NCI-H1048 (cell line): Measurements from ENCODE around the gene KRT82.

Experiments used
- DNase-seq: peaks from one replicate; lab custom pipeline; 2025; lab: John Stamatoyannopoulos, UW

Gene KRT82

DNA sequence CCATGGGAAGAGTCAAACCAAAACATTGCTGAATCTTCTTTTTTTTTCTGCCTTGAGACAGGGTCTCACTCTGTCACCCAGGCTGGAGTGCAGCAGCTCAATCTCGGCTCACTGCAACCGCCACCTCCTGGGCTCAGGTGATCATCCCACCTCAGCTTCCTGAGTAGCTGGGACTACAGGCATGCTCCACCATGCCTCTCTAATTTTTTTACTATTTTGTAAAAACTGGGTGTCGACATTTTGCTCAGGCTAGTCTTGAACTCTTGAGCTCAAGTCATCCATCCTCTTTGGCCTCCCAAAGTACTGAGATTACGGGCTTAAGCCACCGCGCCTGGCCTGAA is 29.5 kb upstream of the KRT82 start:
- no peak for DNase-seq

DNA sequence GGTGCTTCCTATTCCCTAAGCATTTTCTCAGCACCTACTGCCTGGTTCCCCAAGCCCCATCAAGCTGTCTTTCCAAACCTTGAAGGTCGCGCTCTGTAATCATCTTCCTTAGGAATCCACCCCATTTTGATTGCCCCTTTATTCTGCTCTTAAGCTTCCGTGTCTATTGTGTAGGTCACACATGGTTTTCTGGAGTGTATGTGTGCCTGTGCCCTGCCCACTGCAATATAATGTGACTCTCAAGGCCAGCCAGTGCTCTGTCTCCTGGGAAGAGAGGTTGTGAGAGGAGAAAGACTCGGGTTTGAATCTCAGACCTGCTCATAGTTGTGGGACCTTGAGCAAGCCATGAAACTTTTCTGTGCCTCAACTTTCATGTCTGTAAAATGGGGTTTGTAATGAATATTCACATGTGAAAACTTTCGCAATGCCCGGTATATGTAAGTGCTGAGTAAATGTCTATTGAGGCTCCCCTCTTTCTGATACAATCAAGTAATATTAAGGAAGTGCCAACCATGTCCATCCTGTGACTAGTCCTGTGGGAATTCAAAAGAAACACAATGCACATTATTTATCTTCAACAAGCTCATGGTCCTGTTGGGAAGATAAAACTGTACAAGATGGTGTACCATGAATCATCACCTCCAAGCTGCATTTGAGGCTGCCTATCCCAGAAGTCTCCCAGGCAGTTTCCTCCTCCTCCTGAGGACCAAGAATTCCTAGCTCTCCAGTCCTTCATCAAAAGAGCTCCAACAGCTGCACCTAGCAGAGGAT is 28.8 kb upstream of the KRT82 start:
- DNase-seq = no peak

DNA sequence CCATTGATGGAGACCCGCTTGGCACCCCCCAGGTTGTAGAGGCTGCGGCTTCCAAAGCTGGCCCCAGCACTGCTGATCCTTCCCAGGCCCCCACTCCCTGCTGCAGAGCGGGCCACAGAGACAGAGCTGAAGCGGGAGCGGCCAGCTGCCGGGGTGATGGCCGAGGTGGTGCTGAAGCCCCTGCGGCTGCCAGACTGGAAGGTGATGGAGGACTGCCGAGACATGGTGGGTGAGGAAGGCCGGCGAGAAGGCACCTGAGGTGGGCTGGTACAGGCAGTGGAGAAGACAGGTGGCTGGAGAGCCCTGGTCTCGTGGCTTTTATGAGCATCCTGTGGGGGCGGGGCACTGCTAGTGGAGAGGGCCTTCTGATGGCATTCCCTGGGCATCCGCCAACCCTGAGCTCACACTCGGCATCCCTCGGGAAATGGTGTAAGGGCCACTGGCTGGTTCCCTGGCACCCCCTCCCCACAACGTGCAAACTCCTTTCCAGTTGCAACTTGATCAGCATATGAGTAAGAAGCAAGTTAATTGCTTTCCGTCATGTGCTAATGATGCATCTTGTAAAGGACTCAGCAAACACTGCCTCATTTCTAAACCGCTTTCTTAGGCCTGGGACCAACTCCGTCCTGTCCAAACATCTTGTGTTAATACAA is 28.1 kb upstream of the KRT82 start, which contains the start of gene KRT75:
Gene KRT75 (minus strand): TSS at position 291 of the 653 bp plus-strand sequence. CDS start 67 bp downstream, at position 224.
- DNase-seq = no peak

DNA sequence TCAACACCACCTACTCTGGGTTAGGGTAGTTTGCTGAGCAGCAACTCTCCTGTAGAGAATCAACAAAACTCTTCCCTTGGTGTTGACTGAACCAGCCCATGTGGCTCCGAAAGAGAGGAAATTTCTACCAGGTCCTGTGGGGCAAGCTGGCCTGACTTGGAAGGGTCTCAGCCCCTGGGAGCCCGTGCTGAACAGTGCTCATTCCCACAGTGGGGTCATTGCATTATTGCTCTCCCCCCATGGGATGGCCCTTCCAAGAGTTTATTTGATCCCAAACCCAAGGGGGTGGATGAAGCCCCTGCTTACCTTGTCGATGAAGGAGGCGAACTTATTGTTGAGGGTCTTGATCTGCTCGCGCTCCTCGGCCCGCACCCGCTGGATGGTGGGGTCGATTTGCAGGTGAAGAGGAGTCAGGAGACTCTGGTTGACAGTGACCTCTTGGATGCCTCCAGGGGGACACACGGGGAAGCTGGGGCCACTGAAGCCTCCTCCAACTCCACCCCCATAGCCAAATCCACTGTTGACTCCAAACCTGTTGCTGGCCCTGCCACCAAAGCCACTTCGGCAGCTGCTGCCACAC is 27.5 kb upstream of the KRT82 start:
- no peak for DNase-seq

DNA sequence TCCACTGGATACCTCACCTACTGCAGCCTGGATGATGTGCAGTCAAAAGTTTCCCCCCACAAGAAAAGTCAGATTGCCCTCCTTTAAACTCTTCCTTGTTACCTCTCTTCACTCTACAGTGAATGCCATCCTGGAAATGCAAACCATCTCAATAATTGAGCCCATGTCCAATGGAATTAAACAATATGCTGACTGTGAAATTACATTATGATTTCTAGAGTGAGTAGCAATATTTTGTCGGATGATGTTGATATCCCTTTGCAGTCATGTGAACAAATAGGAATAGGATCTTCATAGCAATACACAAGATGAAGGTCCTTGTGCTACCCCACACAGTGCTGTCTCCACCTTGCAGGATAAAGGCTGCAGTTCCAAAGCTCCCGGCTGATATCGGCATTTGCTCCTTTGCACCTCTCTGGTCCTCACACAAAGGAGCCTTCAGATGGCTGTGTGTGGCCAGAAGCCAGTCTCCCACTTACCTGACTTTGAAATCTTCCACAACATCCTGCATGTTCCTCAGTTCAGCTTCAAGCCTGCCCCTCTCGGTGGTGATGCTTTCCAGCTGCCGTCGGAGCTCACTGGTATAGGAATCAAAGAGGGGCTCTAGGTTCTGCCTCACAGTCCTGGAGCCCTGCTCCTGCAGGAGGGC is 26.5 kb upstream of the KRT82 start:
- DNase-seq = no peak

DNA sequence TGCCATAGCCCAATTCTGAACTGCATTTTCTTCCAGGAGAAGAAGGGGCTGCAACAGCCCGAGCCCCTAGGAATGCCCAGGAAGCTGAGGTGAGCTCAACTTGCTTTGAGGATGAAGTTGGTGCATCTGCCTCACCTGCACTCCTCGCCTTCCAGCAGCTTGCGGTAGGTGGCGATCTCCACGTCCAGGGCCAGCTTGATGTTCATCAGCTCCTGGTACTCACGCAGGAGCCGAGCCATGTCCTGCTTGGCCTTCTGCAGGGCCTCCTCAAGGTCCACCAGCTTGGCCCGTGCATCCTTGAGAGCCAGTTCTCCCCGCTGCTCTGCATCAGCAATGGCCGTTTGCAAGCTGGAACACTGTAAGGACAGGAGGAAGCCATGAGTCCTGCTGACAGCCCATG is 22.0 kb upstream of the KRT82 start:
- no peak for DNase-seq

DNA sequence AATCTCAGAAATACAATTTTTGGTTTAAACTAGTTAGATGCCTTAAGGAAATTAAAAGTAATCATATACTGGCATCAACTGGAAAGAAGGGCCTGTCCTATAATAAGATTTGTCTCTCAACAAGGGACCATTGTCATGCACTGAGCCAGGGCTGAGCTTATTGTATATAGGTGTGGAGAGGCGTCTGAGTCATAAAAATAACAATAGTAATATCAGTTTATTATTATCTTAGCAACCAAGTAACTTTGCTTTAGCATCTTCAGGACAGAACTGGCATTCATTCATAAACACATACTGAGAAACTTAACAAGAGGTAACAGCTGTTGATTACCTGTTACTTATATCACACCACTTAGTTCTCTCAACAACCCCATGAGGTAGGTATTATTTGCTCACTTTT is 20.9 kb upstream of the KRT82 start:
- DNase-seq = no peak

DNA sequence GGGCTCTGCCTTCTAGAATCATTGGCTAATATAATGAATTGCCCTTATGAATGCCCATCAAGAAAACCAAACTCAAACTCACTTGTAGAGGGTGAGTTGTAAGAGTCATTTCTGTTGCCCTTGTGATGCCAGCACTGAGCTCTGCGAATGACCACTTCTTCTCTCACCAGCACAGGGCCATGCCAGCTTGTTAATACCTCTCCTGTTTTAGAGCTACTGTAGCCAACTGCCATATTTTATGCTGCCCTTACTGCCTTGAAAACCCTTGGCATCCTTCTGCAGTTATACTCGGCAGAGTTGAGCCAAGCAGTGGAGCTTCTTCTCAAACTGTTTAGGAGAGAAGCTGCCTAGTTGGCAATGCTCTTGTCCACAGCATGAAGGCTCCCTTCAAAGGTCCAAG is 19.9 kb upstream of the KRT82 start:
- DNase-seq = no peak

DNA sequence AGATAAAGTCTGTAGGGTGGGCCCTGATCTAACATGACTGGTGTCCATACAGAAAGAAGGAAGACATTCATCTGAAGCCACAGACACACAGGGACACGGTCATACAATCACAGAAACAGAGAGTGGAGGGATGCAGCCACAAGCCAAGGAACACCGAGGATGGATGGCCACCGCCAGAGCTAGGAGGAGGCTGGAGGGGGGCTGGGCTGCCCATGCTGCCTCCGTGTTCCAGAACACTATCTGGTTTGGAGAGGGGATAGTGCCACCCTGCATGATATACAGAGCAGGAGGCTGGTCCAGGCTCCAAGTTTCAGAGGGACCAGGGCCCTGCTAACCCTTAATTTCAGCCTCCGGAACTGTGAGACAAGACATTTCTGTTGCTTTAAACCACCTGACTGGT is 19.3 kb upstream of the KRT82 start:
- DNase-seq = no peak

DNA sequence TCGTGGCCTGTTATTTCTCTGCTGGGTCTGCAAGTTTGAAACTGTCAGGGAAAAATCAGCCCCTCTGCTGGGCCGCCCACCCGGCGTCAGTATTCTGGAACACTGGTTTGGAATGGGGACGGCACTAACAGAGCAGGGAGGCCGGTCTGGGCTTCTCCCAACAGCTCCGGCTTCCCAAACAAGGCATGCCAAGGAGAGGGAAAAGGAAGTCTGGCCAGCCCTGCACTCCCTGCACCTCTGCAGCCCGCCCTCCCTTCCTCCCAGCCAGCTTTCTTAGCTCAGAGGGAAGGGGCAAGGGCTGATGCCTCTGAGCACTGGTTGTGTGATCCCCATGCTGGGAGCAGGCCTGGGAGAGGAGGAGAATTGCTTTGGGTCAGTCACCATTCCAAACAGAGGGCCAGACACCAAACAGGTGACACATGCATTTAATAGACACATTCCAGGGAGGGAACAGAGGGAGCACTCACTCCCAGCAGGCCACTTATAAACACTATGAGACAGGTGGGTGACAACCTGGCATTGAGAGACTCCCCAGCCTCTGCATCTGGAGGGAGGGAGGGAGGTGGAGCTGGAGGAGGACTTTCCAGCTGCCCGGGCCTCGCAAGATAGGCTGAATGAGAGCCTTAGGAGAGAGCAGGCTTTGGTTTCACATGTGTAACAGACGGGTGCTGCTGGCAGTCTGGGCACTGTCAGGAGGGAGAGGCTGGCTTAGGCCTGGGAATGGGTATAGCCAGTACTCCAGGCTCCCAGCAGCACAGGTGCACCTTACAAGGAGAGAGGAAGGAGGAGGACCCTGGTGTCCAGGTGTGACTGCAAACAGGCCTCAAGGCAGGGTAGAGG is 17.7 kb upstream of the KRT82 start:
- DNase-seq = no peak

DNA sequence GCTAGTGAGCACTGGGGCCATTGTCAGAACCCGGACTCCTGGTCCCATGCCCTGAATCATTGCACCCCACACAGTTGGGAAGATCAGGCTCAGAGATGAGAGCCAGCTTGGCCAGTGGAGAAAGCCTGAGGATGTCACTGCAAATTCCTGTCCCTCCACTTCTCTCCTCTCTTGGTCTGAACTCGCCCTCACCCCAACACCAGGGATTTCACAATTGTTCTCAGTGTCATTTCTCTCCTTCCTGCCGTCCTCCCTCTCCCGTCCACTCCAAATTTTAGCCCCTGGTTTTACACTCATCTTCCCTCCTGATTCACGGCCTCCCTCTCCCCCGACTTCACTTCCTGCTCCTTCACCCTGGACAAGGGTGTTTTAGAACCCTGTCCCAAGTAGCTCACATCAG is 16.9 kb upstream of the KRT82 start:
- DNase-seq = no peak

DNA sequence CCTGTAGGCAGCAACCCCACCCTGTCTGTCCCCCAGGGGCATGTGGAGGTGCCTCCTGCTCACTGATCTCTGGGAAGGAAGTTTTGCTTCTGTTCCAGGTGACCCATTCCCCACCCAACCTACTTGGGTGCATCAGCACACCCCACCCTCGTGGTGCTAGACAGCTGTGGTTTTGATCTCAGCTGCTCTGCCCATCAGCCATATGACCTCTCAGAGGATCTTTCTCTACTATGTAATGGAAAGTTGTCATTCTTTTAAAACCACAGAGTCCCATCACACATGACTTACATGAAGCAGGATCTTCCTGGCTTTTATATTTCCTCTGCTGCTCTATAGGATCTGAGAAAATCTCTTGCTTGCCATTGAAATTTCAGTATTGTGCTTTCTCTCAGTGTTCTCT is 13.5 kb upstream of the KRT82 start:
- DNase-seq = no peak

DNA sequence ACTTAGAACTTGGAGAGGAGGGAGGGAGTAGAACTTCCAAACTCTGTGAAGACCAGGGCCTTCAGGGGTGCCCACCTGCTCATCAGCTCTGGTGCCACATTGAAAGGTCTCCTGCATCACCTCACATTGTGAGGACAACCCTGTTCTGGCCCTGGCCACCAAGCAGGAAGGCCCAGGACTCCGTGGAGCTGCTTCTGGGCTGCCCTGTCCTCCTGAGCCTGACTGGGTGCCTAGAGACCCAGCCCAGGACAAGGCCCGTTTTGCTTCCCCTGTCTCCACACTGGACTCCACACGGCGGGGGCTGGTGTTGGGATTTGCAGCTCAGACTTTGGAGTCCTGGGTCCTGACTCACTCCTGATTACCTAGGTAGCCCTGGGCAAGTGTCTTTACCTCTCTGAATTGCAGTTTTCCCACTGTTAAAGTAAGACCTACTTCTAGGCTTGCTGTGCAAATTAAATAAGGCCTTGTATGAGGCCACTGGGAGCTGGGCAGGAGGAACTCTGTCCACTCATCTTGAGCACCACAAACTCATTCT is 12.5 kb upstream of the KRT82 start:
- no peak for DNase-seq

DNA sequence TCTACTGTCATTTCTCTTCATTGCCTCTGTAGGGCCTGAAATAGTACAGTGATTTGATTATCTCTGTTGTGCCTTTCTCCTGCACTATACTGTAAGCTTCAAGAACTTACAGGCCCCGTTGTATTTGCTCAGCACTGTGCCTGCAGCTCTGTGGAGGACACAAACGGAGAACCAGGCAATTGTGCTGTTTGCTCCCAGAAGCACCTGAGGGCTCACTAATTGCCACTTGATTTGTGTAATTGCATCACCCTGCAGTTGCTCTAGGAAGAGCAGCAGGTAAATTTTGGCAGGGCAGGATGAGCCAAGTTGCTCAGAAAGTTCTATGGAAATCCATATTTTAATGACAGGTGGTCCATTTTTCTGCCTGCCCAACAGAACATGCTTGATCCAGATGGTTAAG is 11.6 kb upstream of the KRT82 start:
- no peak for DNase-seq

DNA sequence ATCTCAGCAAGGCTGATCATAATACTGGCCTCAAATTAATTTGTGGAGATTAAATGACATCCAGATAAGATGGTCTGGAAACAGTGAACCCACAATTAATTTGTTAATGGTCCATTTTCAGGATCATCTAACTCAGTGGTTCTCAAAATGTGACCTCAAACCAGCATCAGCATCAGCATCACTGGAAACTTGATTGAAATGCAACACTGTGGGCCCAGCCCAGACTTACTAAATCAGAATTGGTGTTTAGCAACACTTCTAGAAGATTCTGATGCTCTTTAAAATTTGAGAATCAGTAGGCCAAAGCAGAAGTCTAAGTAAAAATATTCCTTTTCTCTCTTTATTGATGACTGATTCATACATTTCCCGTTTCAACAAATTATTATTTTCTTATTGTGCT is 10.7 kb upstream of the KRT82 start:
- DNase-seq = no peak

DNA sequence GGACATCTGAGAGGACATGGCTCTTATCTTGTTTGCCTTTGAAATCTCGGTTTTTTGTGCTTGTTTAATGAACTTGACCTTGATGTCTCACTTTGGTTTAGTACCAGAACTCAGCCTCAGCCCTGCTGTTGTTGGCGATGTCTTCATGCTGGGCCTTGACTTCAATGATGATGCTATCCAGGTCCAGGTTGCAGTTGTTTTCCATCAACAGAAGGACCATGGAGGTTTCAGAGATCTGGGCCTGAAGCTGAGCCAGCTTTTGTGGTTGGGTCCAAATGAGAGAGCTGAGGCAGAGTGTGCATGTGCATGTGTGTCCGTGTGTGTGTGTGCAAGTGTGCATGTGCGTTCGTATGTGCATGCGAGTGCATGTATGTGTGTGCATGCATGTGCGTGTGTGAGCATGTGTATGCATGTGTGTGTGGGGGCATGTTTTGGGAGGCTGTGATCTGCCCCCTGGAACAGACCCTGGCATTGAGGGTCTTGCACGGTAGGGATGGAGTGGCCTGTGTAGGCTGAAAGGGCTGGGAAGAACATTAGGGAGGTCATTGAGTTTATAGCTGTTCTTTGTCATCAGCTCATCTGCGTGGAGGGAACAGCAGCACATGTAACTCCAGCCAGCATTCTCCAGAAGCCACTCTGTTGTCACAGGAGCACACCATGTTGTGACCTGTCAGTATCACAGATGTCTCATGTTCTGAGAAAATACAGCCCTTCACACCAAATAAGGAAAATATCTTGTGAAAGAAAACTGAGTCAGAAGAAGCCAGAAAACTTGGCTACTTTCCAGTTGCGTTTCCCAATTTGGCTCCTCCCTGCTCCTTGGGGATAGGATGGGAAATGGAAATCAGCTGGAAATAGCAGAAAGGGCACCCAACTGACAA is 10.0 kb upstream of the KRT82 start:
- no peak for DNase-seq

DNA sequence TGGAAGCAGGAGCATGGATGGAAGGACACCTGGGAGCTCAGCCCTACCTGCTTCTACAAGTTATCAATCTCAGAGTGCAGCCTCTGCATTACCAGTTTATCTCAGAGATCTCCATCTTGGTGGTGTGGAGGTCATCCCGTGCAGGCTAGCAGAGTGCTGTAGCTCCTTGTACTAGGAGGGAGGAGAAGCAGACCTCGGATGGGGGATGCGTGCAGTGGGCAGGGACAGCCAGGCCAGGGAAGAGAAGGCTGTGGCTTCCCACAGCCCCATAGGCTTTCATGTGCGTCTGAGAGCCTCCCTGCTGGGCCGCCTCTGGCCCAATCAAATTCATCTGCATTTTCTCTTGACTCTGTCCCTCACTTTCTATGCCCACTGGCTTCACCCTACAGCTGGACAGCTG is 8.8 kb upstream of the KRT82 start:
- DNase-seq = no peak

DNA sequence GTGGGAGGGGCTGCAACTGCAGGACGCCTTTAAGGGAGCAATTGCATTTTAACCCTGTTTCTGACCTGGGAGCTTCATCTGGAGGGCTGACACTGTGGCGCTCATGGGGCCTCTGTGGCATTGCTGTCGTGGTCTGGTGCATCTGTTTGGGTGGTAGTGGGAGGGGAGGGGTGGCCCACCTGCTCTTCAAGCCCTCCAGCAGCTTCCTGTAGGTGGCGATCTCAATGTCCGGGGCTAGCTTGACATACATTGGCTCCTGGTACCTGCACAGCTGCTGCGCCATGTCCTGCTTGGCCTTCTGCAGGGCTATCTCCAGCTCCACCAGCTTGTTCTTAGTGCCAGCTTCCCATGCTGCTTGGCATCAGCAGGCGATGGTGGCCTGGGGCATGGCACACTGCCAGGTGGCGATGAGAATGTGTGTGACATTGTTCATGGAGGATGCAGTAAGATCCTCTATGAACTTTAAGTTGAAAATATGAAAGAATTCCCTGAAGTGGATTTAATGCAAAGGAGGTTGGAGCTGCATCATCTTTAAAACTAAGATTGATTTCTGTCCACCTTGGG is 7.7 kb upstream of the KRT82 start:
- no peak for DNase-seq

DNA sequence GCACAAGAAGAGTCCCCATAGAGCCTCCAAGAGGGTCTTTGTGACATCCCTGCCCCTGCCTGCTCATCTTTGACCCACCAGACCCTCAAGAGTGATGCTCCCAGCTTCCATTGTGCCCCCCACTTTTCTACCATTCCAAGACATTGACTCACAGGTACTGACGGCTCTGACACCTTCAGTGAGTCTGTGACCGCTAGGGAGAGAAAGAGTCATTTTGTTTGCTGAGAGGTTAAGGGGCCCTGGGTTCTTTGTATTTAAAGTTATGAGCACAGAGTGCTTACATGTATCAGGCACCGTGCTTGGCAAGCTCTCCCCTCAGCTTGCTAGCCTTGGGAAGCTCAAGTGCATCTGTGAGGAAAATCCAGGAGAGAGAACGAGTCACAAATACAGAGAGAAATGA is 7.1 kb upstream of the KRT82 start:
- no peak for DNase-seq

DNA sequence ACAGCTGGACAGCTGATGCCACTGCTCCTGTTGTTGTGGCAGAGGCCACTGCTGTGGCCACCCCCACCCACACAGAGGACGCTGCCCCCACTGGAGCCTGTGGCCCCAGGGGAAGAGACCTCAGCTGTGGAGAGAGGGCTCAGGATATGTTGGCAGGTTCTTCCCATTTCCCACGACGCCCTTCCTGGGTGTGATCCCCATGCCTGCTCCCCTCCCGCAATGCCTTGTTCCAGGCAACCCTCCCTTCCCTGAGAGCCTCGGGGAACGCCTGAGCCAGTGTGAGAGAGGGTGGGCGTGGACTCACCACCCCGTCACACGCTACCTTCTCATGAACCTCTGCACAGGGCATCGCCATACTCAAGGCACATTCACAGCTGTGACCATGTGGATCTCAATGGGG is 5.7 kb upstream of the KRT82 start:
- no peak for DNase-seq
